NT2/D1 (cell line): Measurements from ENCODE around the gene SH3RF1.

Experiments
- SUZ12 ChIP-seq: IDR thresholded peaks from 2 replicates; pipeline ENCODE4 v1.6.1; 2011; ENCODE audit not compliant: insufficient read length, insufficient read depth; ENCODE audit errors: extremely low read depth
- YY1 ChIP-seq: IDR thresholded peaks from 2 replicates; pipeline ENCODE4 v1.6.1; 2011; ENCODE audit not compliant: insufficient read length, insufficient read depth

- TF ChIP-seq YY1 (no peak), SUZ12 (no peak)
Measured at GRCh38 chr4:169283114-169283509, 12.4 kb upstream of the SH3RF1 start.
